ENCODE measurements around the gene IL12RB2. TPM values are rescaled to one million over a fixed set of nuclear protein-coding genes. Genes with fewer than 3 reads are reported as not detected.
A peak's percentile ranks its signal among the peaks of the same experiment; 100 is the strongest.

Gene IL12RB2
- polyA plus RNA-seq, 1 of the 3 experiments (the other 2 are of a cell fraction) = not detected

DNA sequence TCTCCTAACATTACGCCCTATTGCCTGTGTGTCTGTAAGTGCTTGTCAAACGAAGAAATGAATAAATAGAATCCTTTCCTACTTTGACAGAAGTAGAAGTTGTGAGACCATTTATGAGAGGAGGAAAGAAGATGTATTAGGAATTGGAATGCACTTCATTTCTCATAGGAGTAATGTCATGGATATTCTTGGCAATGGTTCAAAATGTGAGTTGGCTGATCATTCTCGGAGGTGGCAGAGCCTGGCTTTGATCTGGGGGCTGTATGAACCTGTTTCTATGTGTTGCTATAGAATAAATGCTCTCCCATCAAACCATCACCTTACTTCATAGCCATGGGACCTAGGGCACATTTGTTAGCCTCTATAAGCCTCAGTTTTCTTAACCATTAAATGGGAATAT lies 132.7 kb downstream of the IL12RB2 start:
- TF ChIP-seq, protein P1, sequence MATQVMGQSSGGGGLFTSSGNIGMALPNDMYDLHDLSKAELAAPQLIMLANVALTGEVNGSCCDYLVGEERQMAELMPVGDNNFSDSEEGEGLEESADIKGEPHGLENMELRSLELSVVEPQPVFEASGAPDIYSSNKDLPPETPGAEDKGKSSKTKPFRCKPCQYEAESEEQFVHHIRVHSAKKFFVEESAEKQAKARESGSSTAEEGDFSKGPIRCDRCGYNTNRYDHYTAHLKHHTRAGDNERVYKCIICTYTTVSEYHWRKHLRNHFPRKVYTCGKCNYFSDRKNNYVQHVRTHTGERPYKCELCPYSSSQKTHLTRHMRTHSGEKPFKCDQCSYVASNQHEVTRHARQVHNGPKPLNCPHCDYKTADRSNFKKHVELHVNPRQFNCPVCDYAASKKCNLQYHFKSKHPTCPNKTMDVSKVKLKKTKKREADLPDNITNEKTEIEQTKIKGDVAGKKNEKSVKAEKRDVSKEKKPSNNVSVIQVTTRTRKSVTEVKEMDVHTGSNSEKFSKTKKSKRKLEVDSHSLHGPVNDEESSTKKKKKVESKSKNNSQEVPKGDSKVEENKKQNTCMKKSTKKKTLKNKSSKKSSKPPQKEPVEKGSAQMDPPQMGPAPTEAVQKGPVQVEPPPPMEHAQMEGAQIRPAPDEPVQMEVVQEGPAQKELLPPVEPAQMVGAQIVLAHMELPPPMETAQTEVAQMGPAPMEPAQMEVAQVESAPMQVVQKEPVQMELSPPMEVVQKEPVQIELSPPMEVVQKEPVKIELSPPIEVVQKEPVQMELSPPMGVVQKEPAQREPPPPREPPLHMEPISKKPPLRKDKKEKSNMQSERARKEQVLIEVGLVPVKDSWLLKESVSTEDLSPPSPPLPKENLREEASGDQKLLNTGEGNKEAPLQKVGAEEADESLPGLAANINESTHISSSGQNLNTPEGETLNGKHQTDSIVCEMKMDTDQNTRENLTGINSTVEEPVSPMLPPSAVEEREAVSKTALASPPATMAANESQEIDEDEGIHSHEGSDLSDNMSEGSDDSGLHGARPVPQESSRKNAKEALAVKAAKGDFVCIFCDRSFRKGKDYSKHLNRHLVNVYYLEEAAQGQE (IDR thresholded peaks at IDR 0.05; ENCODE audit: low read depth, low read length) = no peak
- TF ChIP-seq EP300 (IDR thresholded peaks at IDR 0.05; ENCODE audit: borderline replicate concordance in 1 of 2, low read depth in 1 of 2, low read length in 1 of 2) (no peak), JUND (IDR thresholded peaks at IDR 0.05) (no peak), SMC3 (IDR thresholded peaks at IDR 0.05; ENCODE audit: low read depth, low read length) (no peak), NFIC (IDR thresholded peaks at IDR 0.05; ENCODE audit: borderline replicate concordance) (peak; percentile 70), GABPA (IDR thresholded peaks at IDR 0.05; ENCODE audit: low read depth) (no peak), RAD21 (IDR thresholded peaks at IDR 0.05; ENCODE audit: low read length) (no peak), RCOR1 (IDR thresholded peaks at IDR 0.05; ENCODE audit: low read length) (no peak)
- TF ChIP-seq, protein P2, sequence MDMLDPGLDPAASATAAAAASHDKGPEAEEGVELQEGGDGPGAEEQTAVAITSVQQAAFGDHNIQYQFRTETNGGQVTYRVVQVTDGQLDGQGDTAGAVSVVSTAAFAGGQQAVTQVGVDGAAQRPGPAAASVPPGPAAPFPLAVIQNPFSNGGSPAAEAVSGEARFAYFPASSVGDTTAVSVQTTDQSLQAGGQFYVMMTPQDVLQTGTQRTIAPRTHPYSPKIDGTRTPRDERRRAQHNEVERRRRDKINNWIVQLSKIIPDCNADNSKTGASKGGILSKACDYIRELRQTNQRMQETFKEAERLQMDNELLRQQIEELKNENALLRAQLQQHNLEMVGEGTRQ (IDR thresholded peaks at IDR 0.05; ENCODE audit: borderline replicate concordance, low read depth, low read length) = no peak
- TF ChIP-seq, protein P3, sequence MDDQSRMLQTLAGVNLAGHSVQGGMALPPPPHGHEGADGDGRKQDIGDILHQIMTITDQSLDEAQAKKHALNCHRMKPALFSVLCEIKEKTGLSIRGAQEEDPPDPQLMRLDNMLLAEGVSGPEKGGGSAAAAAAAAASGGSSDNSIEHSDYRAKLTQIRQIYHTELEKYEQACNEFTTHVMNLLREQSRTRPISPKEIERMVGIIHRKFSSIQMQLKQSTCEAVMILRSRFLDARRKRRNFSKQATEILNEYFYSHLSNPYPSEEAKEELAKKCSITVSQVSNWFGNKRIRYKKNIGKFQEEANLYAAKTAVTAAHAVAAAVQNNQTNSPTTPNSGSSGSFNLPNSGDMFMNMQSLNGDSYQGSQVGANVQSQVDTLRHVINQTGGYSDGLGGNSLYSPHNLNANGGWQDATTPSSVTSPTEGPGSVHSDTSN (IDR thresholded peaks at IDR 0.05) = peak; percentile 25; the same call in 1 of the 2 replicates
- TF ChIP-seq, protein P4, sequence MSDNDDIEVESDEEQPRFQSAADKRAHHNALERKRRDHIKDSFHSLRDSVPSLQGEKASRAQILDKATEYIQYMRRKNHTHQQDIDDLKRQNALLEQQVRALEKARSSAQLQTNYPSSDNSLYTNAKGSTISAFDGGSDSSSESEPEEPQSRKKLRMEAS (IDR thresholded peaks at IDR 0.05; ENCODE audit: low read depth) = no peak
- DNase-seq = no peak
- no peaks in the 10 kb centered on the region for H3K9me3 ChIP-seq
- POLR2A ChIA-PET = no interaction called here
- CTCF ChIA-PET = interaction anchor here (1.4 to 1.7 kb wide), 3 partner anchors 11 to 93 kb away, joined by 4 to 8 read pairs (median 4); no protein-coding TSS in a partner anchor
- H3F3A ChIP-seq (replicated peaks; ENCODE audit: insufficient read depth) = peaks cover 4% of the 10 kb centered on the region
- H3K4me1 ChIP-seq (ENCODE audit: control insufficient read depth in 1 of 2, insufficient read depth in 2 of 2, low read depth in 1 of 2, low read length in 1 of 2) = peaks cover 7 to 13% of the 10 kb centered on the region in 2 experiments
- H3K27me3 ChIP-seq (ENCODE audit: insufficient read depth) = no peaks in the 10 kb centered on the region
- H3K4me2 ChIP-seq = peak overlapping the region; percentile 59; the same call in 1 of the 2 replicates
- H3K79me2 ChIP-seq (ENCODE audit: insufficient read depth) = no peaks in the 10 kb centered on the region
- H3K27ac ChIP-seq (ENCODE audit: low read depth in 2 of 2, low read length in 1 of 2) = peak overlapping the region; percentile 50 to 74; a peak in 3 of 4 replicates
- H3K4me3 ChIP-seq (ENCODE audit: low read depth in 2 of 2, low read length in 1 of 2) = no peak overlapping the region
- H3K36me3 ChIP-seq (replicated peaks in 1 of 2; ENCODE audit: control insufficient read depth in 1 of 2, insufficient read depth in 2 of 2, low read length in 1 of 2) = no peaks in the 10 kb centered on the region
- H3K9ac ChIP-seq = no peak overlapping the region
- no peak overlapping the region for H2AFZ ChIP-seq (ENCODE audit: low read depth)
- no peaks in the 10 kb centered on the region for H3K9me2 ChIP-seq
- WGBS (ENCODE audit: low lambda C conversion rate) = 65% methylated on average over 3 of the region's 3 CpGs
- no peaks in the 10 kb centered on the region for H4K20me1 ChIP-seq (ENCODE audit: insufficient read depth)

All from SK-N-SH (cell line).